H1 (cell line): Measurements from ENCODE around the gene RNF224. TPM values are rescaled to one million over a fixed set of nuclear protein-coding genes. Genes with fewer than 3 reads are reported as not detected.

Experiments used
- CTCF ChIA-PET: fragments of 300-600 bp; sonication (Branson Sonifier 250); formaldehyde crosslinking; loops from one replicate; lab custom pipeline; 2021; ENCODE audit not compliant: partially characterized antibody; lab: Charles Lee
- POLR2A ChIA-PET: fragments of 300-600 bp; sonication (Branson Sonifier 250); formaldehyde crosslinking; loops from one replicate; lab custom pipeline; 2021; ENCODE audit warnings: inconsistent platforms; ENCODE audit not compliant: partially characterized antibody; lab: Charles Lee
- DNase-seq, 2 experiments: peaks; one replicate each; pipeline versions ENCODE4 v3.0.0 to v3.0.0-alpha.2; 2010 to 2022; ENCODE audit warnings: low spot score in 2 of 2, low read depth in 1 of 2, mixed read lengths in 1 of 2
- FAIRE-seq: peaks from 2 replicates; lab custom pipeline; 2011; peaks lifted over from hg19 to GRCh38; lab: Jason Lieb, UNC
- H2AFZ ChIP-seq: 2 replicates; pipeline ENCODE4 v1.8.1; 2012; ENCODE audit warnings: low read length, inconsistent platforms
- H2AK5ac ChIP-seq: 2 replicates; pipeline ENCODE4 v1.6.1; 2013; ENCODE audit warnings: low read depth, low read length
- H2BK120ac ChIP-seq: replicated peaks from 2 replicates; pipeline ENCODE3; 2013; ENCODE audit warnings: low read depth, low read length, inconsistent platforms
- H2BK12ac ChIP-seq: 2 replicates; pipeline ENCODE4 v1.6.1; 2013; ENCODE audit warnings: low read depth, low read length
- H2BK15ac ChIP-seq: 2 replicates; pipeline ENCODE4 v1.6.1; 2013; ENCODE audit warnings: low read length
- H2BK20ac ChIP-seq: 2 replicates; pipeline ENCODE4 v1.6.1; 2013; ENCODE audit warnings: low read length
- H2BK5ac ChIP-seq: 2 replicates; pipeline ENCODE4 v1.6.1; 2013; ENCODE audit warnings: low read depth, low read length
- H3K14ac ChIP-seq: 2 replicates; pipeline ENCODE4 v1.6.1; 2013; ENCODE audit warnings: inconsistent platforms; ENCODE audit not compliant: insufficient read length
- H3K18ac ChIP-seq: 2 replicates; pipeline ENCODE4 v1.6.1; 2013; ENCODE audit warnings: low read length; ENCODE audit errors: extremely low read depth
- H3K23ac ChIP-seq: 2 replicates; pipeline ENCODE4 v1.6.1; 2013; ENCODE audit warnings: inconsistent platforms; ENCODE audit not compliant: insufficient read length
- H3K23me2 ChIP-seq: 2 replicates; pipeline ENCODE4 v1.6.1; 2013; ENCODE audit warnings: low read depth, low read length
- H3K27ac ChIP-seq: 2 replicates; pipeline ENCODE4 v1.6.1; 2011; ENCODE audit warnings: low read depth, low read length, inconsistent platforms
- H3K27me3 ChIP-seq, 4 experiments: replicated peaks in 1 of 4; 1 replicate in 1 of 4; 2 replicates in 3 of 4; pipeline versions ENCODE4 v1.6.1 to v1.8.1; 2011 to 2013; ENCODE audit warnings: low read length in 3 of 4, mild to moderate bottlenecking in 3 of 4, inconsistent platforms in 2 of 4, mixed read lengths in 2 of 4, moderate library complexity in 1 of 4; ENCODE audit not compliant: control insufficient read depth in 3 of 4, insufficient read depth in 3 of 4; ENCODE audit errors: extremely low read depth in 1 of 4
- H3K36me3 ChIP-seq, 4 experiments: 2 replicates each; pipeline versions ENCODE4 v1.6.1 to v1.8.1; 2011 to 2013; ENCODE audit warnings: mild to moderate bottlenecking in 4 of 4, low read length in 3 of 4, moderate library complexity in 2 of 4, control low read depth in 1 of 4, inconsistent platforms in 1 of 4; ENCODE audit not compliant: insufficient read depth in 4 of 4, control insufficient read depth in 2 of 4
- H3K4ac ChIP-seq: replicated peaks from 2 replicates; pipeline ENCODE3; 2013; ENCODE audit warnings: low read length, low read depth, mixed read lengths, inconsistent platforms; ENCODE audit not compliant: insufficient read length
- H3K4me1 ChIP-seq, 4 experiments: replicated peaks in 1 of 4; 1 replicate in 1 of 4; 2 replicates in 3 of 4; pipeline versions ENCODE4 v1.6.1 to v1.8.1; 2011 to 2013; ENCODE audit warnings: low read length in 3 of 4, inconsistent platforms in 2 of 4, mixed read lengths in 1 of 4; ENCODE audit not compliant: insufficient read depth in 4 of 4, control insufficient read depth in 3 of 4
- H3K4me2 ChIP-seq, 2 experiments: 2 replicates each; pipeline versions ENCODE4 v1.6.1 to v1.8.1; 2011 to 2013; ENCODE audit warnings: low read depth in 2 of 2, low read length in 2 of 2, control low read depth in 1 of 2, inconsistent platforms in 1 of 2, mild to moderate bottlenecking in 1 of 2; ENCODE audit not compliant: insufficient read depth in 1 of 2
- H3K4me3 ChIP-seq, 4 experiments: fragments of 200-600, 300-600 bp in 1 of 4; sonication (generic), shearing (Covaris generic), sonication (Bioruptor Twin) in 1 of 4; 2 replicates each; pipeline versions ENCODE4 v1.5.1 to v1.8.1; 2011 to 2016; ENCODE audit warnings: low read length in 4 of 4, low read depth in 3 of 4, control low read depth in 2 of 4, inconsistent platforms in 2 of 4, mild to moderate bottlenecking in 2 of 4, mixed read lengths in 1 of 4, moderate library complexity in 1 of 4; ENCODE audit not compliant: insufficient read depth in 2 of 4; ENCODE audit errors: extremely low read depth in 1 of 4
- H3K56ac ChIP-seq: replicated peaks from 2 replicates; pipeline ENCODE3; 2013; ENCODE audit warnings: low read depth, mild to moderate bottlenecking, mixed read lengths, low read length, inconsistent platforms; ENCODE audit not compliant: insufficient read length
- H3K79me1 ChIP-seq: 2 replicates; pipeline ENCODE4 v1.6.1; 2013; ENCODE audit warnings: low read depth, low read length, control low read depth
- H3K79me2 ChIP-seq, 2 experiments: 2 replicates each; pipeline versions ENCODE4 v1.6.1 to v1.8.1; 2012 to 2013; ENCODE audit warnings: low read length in 2 of 2, mild to moderate bottlenecking in 2 of 2, inconsistent platforms in 1 of 2; ENCODE audit not compliant: insufficient read depth in 2 of 2, control insufficient read depth in 1 of 2
- H3K9ac ChIP-seq, 4 experiments: replicated peaks in 1 of 4; 1 replicate in 1 of 4; 2 replicates in 3 of 4; pipeline versions ENCODE4 v1.6.1 to v1.8.1; 2011 to 2013; ENCODE audit warnings: low read depth in 3 of 4, low read length in 3 of 4, control low read depth in 2 of 4, mild to moderate bottlenecking in 2 of 4, moderate library complexity in 2 of 4, inconsistent platforms in 1 of 4; ENCODE audit errors: extremely low read depth in 1 of 4
- H3K9me3 ChIP-seq, 2 experiments: 2 replicates each; pipeline versions ENCODE4 v1.6.1 to v1.8.1; 2012 to 2013; ENCODE audit warnings: mild to moderate bottlenecking in 2 of 2, moderate library complexity in 2 of 2, control low read depth in 1 of 2, inconsistent platforms in 1 of 2, low read depth in 1 of 2, low read length in 1 of 2, mixed read lengths in 1 of 2; ENCODE audit not compliant: insufficient read depth in 2 of 2
- H4K20me1 ChIP-seq, 2 experiments: replicated peaks in 1 of 2; 2 replicates each; pipeline versions ENCODE3 to v1.8.1; 2011 to 2013; ENCODE audit warnings: inconsistent platforms in 2 of 2, low read length in 2 of 2, mild to moderate bottlenecking in 1 of 2; ENCODE audit not compliant: insufficient read depth in 2 of 2, control insufficient read depth in 1 of 2
- H4K5ac ChIP-seq: 2 replicates; pipeline ENCODE4 v1.6.1; 2013; ENCODE audit warnings: low read length, low read depth, mixed read lengths, inconsistent platforms; ENCODE audit not compliant: insufficient read length
- H4K8ac ChIP-seq: 2 replicates; pipeline ENCODE4 v1.8.0; 2013; ENCODE audit warnings: mild to moderate bottlenecking, moderate library complexity, low read length, inconsistent platforms; ENCODE audit not compliant: insufficient read depth; ENCODE audit errors: extremely low read depth
- H4K91ac ChIP-seq: replicated peaks from 2 replicates; pipeline ENCODE3; 2013; ENCODE audit warnings: low read length, mixed read lengths, inconsistent platforms; ENCODE audit not compliant: insufficient read length
- CREB1 ChIP-seq: IDR thresholded peaks from 2 replicates; pipeline ENCODE4 v1.6.1; 2012; ENCODE audit warnings: inconsistent platforms
- SRF ChIP-seq: IDR thresholded peaks from 2 replicates; pipeline ENCODE4 v1.6.1; 2011; ENCODE audit warnings: mild to moderate bottlenecking, low read depth, low read length, moderate library complexity
- WGBS, 2 experiments: shearing (Covaris generic) in 1 of 2; methylation state at CpG; one replicate each; pipeline versions ENCODE4 v1.1.6 to v1.1.7; 2013 to 2015; ENCODE audit warnings: low lambda C conversion rate in 2 of 2, mixed read lengths in 2 of 2, inconsistent platforms in 1 of 2, low coverage in 1 of 2, missing lambda C conversion rate in 1 of 2; ENCODE audit not compliant: insufficient replicate concordance in 2 of 2, insufficient coverage in 1 of 2, insufficient read length in 1 of 2; ENCODE audit errors: extremely low coverage in 1 of 2, missing lambda C conversion rate in 1 of 2; 5-methylcytosine and 5-hydroxymethylcytosine counted together
- polyA plus RNA-seq, 7 experiments: library from polyadenylated mRNA; depleted of rRNA in 3 of 7; stranded (reverse) in 5 of 7; unstranded in 2 of 7; fragments of >200 nt in 5 of 7; fragments of 200-250 nt in 2 of 7; gene quantifications; 1 replicate in 5 of 7; 2 replicates in 1 of 7; 4 replicates in 1 of 7; pipeline versions ENCODE4 v1.2.1 to v1.2.3, GENCODE V29; 2011 to 2013; ENCODE audit warnings: missing spikeins in 2 of 7, mixed read lengths in 2 of 7
- total RNA-seq: library from RNA; stranded (reverse); fragmentation: NEBNext Ultra II Directional; extraction: Animal tissue kit (Norgen Biotek cat#: 25700); gene quantifications from 2 replicates; pipeline ENCODE4 v1.2.1, GENCODE V29; 2021

RNF224 gene
- total and polyA plus RNA-seq, 2 of the 8 experiments (the other 6 are each of a cell fraction or from before 2014, with no cell fraction given) = 0.24 TPM; not detected in 1

- Histone ChIP-seq H3K9me3 (no peaks in the 10 kb centered on the region), H3K9ac (no peak overlapping the region), H2AFZ (no peak overlapping the region), H4K5ac (no peak overlapping the region), H2BK15ac (no peak overlapping the region), H2BK12ac (peak overlapping the region; percentile 68; the same call in 1 of the 2 replicates), H2BK5ac (peak overlapping the region; percentile 90), H2BK20ac (no peak overlapping the region), H3K79me2 (no peaks in the 10 kb centered on the region), H2AK5ac (peak overlapping the region; percentile 70; the same call in 1 of the 2 replicates), H4K20me1 (no peaks in the 10 kb centered on the region), H2BK120ac (no peak overlapping the region), H3K56ac (no peak overlapping the region), H3K4me2 (no peak overlapping the region), H4K8ac (peak overlapping the region; percentile 51), H3K18ac (no peak overlapping the region), H3K23me2 (peaks cover 18% of the 10 kb centered on the region; the same call in 1 of the 2 replicates), H3K14ac (no peak overlapping the region), H3K4me1 (peaks cover 0 to 24% (median 10%) of the 10 kb centered on the region in 4 experiments; a peak in 5 of 7 replicates), H3K79me1 (no peaks in the 10 kb centered on the region), H3K27me3 (no peaks in the 10 kb centered on the region; a peak in 2 of 7 replicates), H4K91ac (peak overlapping the region; percentile 91), H3K23ac (no peak overlapping the region), H3K36me3 (no peaks in the 10 kb centered on the region), H3K27ac (no peak overlapping the region), H3K4ac (peak overlapping the region; percentile 85), H3K4me3 (no peak overlapping the region)
- FAIRE-seq (no peak), DNase-seq (no peak)
- 88% methylated on average over 21 of the region's 21 CpGs; no CpG with 5 or more reads in 1 of the 2 experiments for WGBS, 2 experiments
- TF ChIP-seq CREB1 (no peak), SRF (no peak)
- POLR2A ChIA-PET = interaction anchor here (1.1 to 69.9 kb wide), 5 partner anchors 8 to 37 kb away, joined by 4 to 1462 read pairs (median 7); partner anchors contain the start of genes ANAPC2, NDOR1, NELFB and SSNA1
- CTCF ChIA-PET = interaction anchor here (1.0 to 20.2 kb wide), 16 partner anchors 13 to 438 kb away, joined by 3 to 204 read pairs (median 6); partner anchors contain the start of genes ANAPC2, LRRC26, SAPCD2 and SSNA1
These were observed 1.5 kb upstream of the RNF224 start for GRCh38 chr9:137225699-137226331.
